LNCaP clone FGC (cell line): ENCODE measurements around the gene SLC2A4RG.

ENCODE experiments used
- DNase-seq: peaks from one replicate; pipeline ENCODE4 v3.0.0-alpha.2; 2011; ENCODE audit warnings: low read depth
- H3K4me3 ChIP-seq: 2 replicates; pipeline ENCODE4 v1.5.1; 2011; ENCODE audit warnings: mild to moderate bottlenecking, low read depth, low read length, control low read depth
- TF ChIP-seq, protein P1 (sequence below): IDR thresholded peaks from 2 replicates; pipeline ENCODE4 v1.5.1; 2012; ENCODE audit warnings: mild to moderate bottlenecking; ENCODE audit not compliant: control insufficient read depth, insufficient read depth; ENCODE audit errors: extremely low read depth

The SLC2A4RG gene

GRCh38 chr20:63696628-63697356 lies 42.8 kb upstream of the SLC2A4RG start, which contains the start of gene TNFRSF6B:
Gene TNFRSF6B (plus strand): TSS chr20:63696652. CDS start chr20:63696768, 116 bp downstream.
- DNase-seq: no peak
- TF ChIP-seq, protein P1, sequence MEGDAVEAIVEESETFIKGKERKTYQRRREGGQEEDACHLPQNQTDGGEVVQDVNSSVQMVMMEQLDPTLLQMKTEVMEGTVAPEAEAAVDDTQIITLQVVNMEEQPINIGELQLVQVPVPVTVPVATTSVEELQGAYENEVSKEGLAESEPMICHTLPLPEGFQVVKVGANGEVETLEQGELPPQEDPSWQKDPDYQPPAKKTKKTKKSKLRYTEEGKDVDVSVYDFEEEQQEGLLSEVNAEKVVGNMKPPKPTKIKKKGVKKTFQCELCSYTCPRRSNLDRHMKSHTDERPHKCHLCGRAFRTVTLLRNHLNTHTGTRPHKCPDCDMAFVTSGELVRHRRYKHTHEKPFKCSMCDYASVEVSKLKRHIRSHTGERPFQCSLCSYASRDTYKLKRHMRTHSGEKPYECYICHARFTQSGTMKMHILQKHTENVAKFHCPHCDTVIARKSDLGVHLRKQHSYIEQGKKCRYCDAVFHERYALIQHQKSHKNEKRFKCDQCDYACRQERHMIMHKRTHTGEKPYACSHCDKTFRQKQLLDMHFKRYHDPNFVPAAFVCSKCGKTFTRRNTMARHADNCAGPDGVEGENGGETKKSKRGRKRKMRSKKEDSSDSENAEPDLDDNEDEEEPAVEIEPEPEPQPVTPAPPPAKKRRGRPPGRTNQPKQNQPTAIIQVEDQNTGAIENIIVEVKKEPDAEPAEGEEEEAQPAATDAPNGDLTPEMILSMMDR: no peak
- no peak within 1 kb of the TSS for H3K4me3 ChIP-seq

DNA sequence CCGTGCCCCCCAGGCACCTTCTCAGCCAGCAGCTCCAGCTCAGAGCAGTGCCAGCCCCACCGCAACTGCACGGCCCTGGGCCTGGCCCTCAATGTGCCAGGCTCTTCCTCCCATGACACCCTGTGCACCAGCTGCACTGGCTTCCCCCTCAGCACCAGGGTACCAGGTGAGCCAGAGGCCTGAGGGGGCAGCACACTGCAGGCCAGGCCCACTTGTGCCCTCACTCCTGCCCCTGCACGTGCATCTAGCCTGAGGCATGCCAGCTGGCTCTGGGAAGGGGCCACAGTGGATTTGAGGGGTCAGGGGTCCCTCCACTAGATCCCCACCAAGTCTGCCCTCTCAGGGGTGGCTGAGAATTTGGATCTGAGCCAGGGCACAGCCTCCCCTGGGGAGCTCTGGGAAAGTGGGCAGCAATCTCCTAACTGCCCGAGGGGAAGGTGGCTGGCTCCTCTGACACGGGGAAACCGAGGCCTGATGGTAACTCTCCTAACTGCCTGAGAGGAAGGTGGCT lies 42.2 kb upstream of the SLC2A4RG start:
- H3K4me3 ChIP-seq: no peak overlapping the region

GRCh38 chr20:63697868-63698545 lies 41.6 kb upstream of the SLC2A4RG start:
- H3K4me3 ChIP-seq: no peak overlapping the region
- TF ChIP-seq, protein P1: no peak
- DNase-seq: no peak

More for the DNA sequence above, 42.2 kb upstream of the SLC2A4RG start:
- DNase-seq: no peak
- TF ChIP-seq, protein P1: no peak

GRCh38 chr20:63698739-63699465 lies 40.7 kb upstream of the SLC2A4RG start:
- H3K4me3 ChIP-seq: no peak overlapping the region
- TF ChIP-seq, protein P1: no peak
- no peak for DNase-seq

DNA sequence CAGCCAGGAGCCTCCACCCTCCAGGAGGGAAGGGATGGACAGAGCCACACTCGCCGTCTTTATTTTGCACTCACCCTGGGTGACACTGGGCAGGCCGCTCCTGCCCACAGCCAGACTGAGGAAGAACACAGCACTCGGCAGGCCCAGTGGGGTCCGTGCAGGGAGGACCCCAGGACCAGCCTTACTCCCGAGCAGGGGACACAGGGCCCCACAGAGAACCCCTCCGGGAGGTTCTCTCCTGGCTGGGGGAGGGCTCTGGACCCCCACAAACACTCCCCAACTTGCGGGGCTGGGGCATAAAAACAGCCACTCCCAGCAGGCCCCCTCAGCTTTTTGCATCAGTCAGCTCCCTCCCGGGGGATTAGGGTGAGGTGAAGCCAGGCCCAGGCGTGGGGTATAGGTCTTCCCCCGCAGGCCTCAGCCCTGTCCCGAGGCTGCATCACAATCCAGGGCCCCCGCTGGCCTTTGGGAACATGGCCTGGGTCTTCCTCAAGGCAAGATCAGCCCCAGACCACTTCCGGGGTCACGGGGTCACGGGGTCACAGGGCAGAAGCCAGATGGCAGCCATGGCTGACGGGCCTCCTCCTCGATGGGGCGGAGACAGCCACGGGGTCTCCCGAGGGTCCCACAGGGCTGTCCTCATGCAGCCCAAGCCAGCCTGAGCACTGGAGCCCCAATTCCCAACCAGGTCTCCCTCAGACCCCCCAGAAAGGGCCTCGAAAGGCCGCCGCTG lies 39.9 kb upstream of the SLC2A4RG start:
- H3K4me3 ChIP-seq: no peak overlapping the region
- DNase-seq: no peak
- TF ChIP-seq, protein P1: no peak

- H3K4me3 ChIP-seq: no peak overlapping the region
- TF ChIP-seq, protein P1: no peak
- no peak for DNase-seq
Observed at GRCh38 chr20:63700199-63701050, 39.2 kb upstream of the SLC2A4RG start.
